ENCODE data around the gene PNPO. TPM values are rescaled to one million over a fixed set of nuclear protein-coding genes. Genes with fewer than 3 reads are reported as not detected.

The PNPO gene
- total RNA-seq, 2 experiments from 2014 or later, result 30.9 to 36.5 TPM

GRCh38 chr17:47945080-47945479, 3.7 kb downstream of the PNPO start:
- DNase-seq, result peak; percentile 35
- ChIA-PET CTCF (interaction anchor here (1.0 to 4.4 kb wide), 5 partner anchors 13 to 97 kb away, joined by 4 to 33 read pairs (median 5); partner anchors contain the start of genes CDK5RAP3 and PRR15L), POLR2A (no interaction called here)
- no peaks in the 10 kb centered on the region for H3K27me3 Mint-ChIP-seq
- H3K4me3 Mint-ChIP-seq, result peak overlapping the region; percentile 2
- H3K9me3 Mint-ChIP-seq, result no peaks in the 10 kb centered on the region
- peak overlapping the region; percentile 78 for H3K27ac Mint-ChIP-seq
- peaks cover 25% of the 10 kb centered on the region for H3K36me3 Mint-ChIP-seq (ENCODE audit: low read depth)
- peaks cover 66% of the 10 kb centered on the region for H3K4me1 Mint-ChIP-seq

- Mint-ChIP-seq H3K27ac (peak overlapping the region; percentile 78), H3K4me1 (peaks cover 63% of the 10 kb centered on the region), H3K9me3 (no peaks in the 10 kb centered on the region), H3K4me3 (peak overlapping the region; percentile 2), H3K36me3 (ENCODE audit: low read depth) (peaks cover 24% of the 10 kb centered on the region), H3K27me3 (no peaks in the 10 kb centered on the region)
- CTCF ChIA-PET, result interaction anchor here (1.0 to 10.1 kb wide), 13 partner anchors 12 to 690 kb away, joined by 3 to 142 read pairs (median 4); partner anchors contain the start of genes CDK5RAP3, PRR15L and SP6
- POLR2A ChIA-PET, result no interaction called here
- no peak for DNase-seq
Observed at GRCh38 chr17:47945529-47946508, 4.4 kb downstream of the PNPO start.

DNA sequence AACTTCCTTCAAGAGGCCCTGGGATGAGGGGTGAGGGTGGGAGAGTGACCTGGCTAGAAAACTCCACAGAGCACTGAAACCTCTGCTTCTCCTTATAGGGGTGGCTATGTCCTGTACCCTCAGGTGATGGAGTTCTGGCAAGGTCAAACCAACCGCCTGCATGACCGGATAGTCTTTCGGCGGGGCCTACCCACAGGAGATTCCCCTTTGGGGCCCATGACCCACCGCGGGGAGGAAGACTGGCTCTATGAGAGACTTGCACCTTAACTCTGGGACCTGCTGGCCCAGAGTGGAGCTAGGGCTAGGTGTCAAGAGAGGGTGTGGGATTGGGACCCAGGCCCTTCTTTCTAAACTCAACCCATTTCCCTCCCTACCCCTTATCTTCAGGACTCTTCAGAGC, 5.1 kb downstream of the PNPO start:
- ChIA-PET POLR2A (no interaction called here), CTCF (interaction anchor here (0.6 to 10.1 kb wide), 19 partner anchors 10 to 689 kb away, joined by 3 to 142 read pairs (median 4); partner anchors contain the start of genes CDK5RAP3, PRR15L, SCRN2 and SP6)
- DNase-seq, result no peak
- Mint-ChIP-seq H3K9me3 (no peaks in the 10 kb centered on the region), H3K36me3 (ENCODE audit: low read depth) (peaks cover 22% of the 10 kb centered on the region), H3K4me1 (peaks cover 57% of the 10 kb centered on the region), H3K4me3 (no peak overlapping the region), H3K27ac (no peak overlapping the region), H3K27me3 (no peaks in the 10 kb centered on the region)

GRCh38 chr17:47946929-47947397, 5.6 kb downstream of the PNPO start:
- ChIA-PET CTCF (interaction anchor here (0.6 to 10.1 kb wide), 21 partner anchors 10 to 689 kb away, joined by 3 to 142 read pairs (median 3); partner anchors contain the start of genes CDK5RAP3, PRR15L, SCRN2 and SP6), POLR2A (interaction anchor here (0.5 kb wide), 1 partner anchor 478 kb away, joined by 7 read pairs; no protein-coding TSS in a partner anchor)
- Mint-ChIP-seq H3K36me3 (ENCODE audit: low read depth) (peaks cover 22% of the 10 kb centered on the region), H3K27me3 (no peaks in the 10 kb centered on the region), H3K4me3 (no peak overlapping the region), H3K9me3 (no peaks in the 10 kb centered on the region), H3K27ac (no peak overlapping the region), H3K4me1 (peaks cover 55% of the 10 kb centered on the region)
- peak; percentile 80 for DNase-seq

GRCh38 chr17:47948706-47949196, 7.4 kb downstream of the PNPO start:
- CTCF ChIA-PET, result interaction anchor here (0.6 to 10.1 kb wide), 16 partner anchors 7 to 431 kb away, joined by 3 to 142 read pairs (median 4); partner anchors contain the start of genes CDK5RAP3, PNPO and PRR15L
- no peaks in the 10 kb centered on the region for H3K27me3 Mint-ChIP-seq
- peak overlapping the region; percentile 27 for H3K27ac Mint-ChIP-seq
- no peak for DNase-seq
- H3K9me3 Mint-ChIP-seq, result no peaks in the 10 kb centered on the region
- peaks cover 41% of the 10 kb centered on the region for H3K4me1 Mint-ChIP-seq
- no peak overlapping the region for H3K4me3 Mint-ChIP-seq
- POLR2A ChIA-PET, result interaction anchor here (1.1 kb wide), 1 partner anchor 21 kb away, joined by 3 read pairs; no protein-coding TSS in a partner anchor
- H3K36me3 Mint-ChIP-seq (ENCODE audit: low read depth), result peaks cover 22% of the 10 kb centered on the region

DNA sequence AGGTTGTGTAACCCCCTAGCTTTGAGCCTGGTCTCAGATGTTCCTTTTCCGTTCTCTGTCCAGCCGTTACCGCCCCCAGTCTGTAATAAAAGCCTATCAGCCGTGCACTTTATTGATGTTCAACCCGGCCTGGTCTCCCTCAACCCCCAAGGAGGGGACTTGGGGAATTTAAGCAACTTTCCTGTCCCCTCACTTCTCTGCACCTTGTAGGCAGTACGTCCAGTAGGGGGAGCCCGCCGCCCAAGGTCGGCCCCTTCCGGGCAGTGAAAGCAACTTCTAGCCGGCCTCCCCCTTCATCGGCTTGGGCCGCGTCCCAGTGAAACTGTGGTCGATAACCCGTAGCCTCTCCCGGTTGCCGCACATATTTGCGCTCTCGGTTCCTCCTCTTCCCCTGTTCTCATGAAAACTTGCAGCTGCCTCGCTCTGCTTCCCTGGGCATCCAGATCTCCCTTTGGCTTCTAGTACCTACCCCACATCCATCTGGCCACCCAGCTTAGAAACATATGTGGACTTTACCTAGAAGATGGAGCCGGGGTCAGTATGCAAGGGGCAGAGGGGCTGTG, 7.9 kb downstream of the PNPO start:
- POLR2A ChIA-PET, result interaction anchor here (1.1 to 1.9 kb wide), 2 partner anchors 21 to 54 kb away, joined by 3 to 4 read pairs; partner anchors contain the start of gene SP2
- peak; percentile 84 for DNase-seq
- CTCF ChIA-PET, result interaction anchor here (0.6 to 10.1 kb wide), 22 partner anchors 8 to 432 kb away, joined by 3 to 142 read pairs (median 4); partner anchors contain the start of genes CDK5RAP3, PNPO, PRR15L and SP6
- H3K27ac Mint-ChIP-seq, result peak overlapping the region; percentile 75
- peaks cover 37% of the 10 kb centered on the region for H3K4me1 Mint-ChIP-seq
- peaks cover 22% of the 10 kb centered on the region for H3K36me3 Mint-ChIP-seq (ENCODE audit: low read depth)
- no peaks in the 10 kb centered on the region for H3K9me3 Mint-ChIP-seq
- peak overlapping the region; percentile 45 for H3K4me3 Mint-ChIP-seq
- H3K27me3 Mint-ChIP-seq, result no peaks in the 10 kb centered on the region

- Mint-ChIP-seq H3K27ac (peak overlapping the region; percentile 75), H3K4me1 (peaks cover 31% of the 10 kb centered on the region), H3K36me3 (ENCODE audit: low read depth) (peaks cover 18% of the 10 kb centered on the region), H3K9me3 (no peaks in the 10 kb centered on the region), H3K4me3 (no peak overlapping the region), H3K27me3 (no peaks in the 10 kb centered on the region)
- POLR2A ChIA-PET, result interaction anchor here (1.9 kb wide), 1 partner anchor 54 kb away, joined by 4 read pairs; the partner anchor contains the start of gene SP2
- CTCF ChIA-PET, result interaction anchor here (0.7 to 10.1 kb wide), 16 partner anchors 8 to 108 kb away, joined by 3 to 142 read pairs (median 5); partner anchors contain the start of genes CDK5RAP3, PNPO and SP6
- no peak for DNase-seq
Observed at GRCh38 chr17:47949946-47950345, 8.6 kb downstream of the PNPO start.

- peaks cover 26% of the 10 kb centered on the region for H3K4me1 Mint-ChIP-seq
- no peak overlapping the region for H3K27ac Mint-ChIP-seq
Observed at GRCh38 chr17:47950448-47950847, 9.1 kb downstream of the PNPO start.

GRCh38 chr17:47952171-47953021, 11.0 kb downstream of the PNPO start:
- H3K9me3 Mint-ChIP-seq, result no peaks in the 10 kb centered on the region
- ChIA-PET POLR2A (no interaction called here), CTCF (interaction anchor here (1.2 to 10.1 kb wide), 4 partner anchors 11 to 26 kb away, joined by 3 to 142 read pairs (median 11); partner anchors contain the start of genes CDK5RAP3 and PNPO)
- H3K27ac Mint-ChIP-seq, result no peak overlapping the region
- no peaks in the 10 kb centered on the region for H3K27me3 Mint-ChIP-seq
- H3K4me1 Mint-ChIP-seq, result peaks cover 18% of the 10 kb centered on the region
- no peak overlapping the region for H3K4me3 Mint-ChIP-seq
- peaks cover 3% of the 10 kb centered on the region for H3K36me3 Mint-ChIP-seq (ENCODE audit: low read depth)
- DNase-seq, result no peak

More at GRCh38 chr17:47950448-47950847, 9.1 kb downstream of the PNPO start:
- CTCF ChIA-PET, result interaction anchor here (0.7 to 10.1 kb wide), 13 partner anchors 9 to 334 kb away, joined by 3 to 142 read pairs (median 5); partner anchors contain the start of genes CDK5RAP3, PNPO and SP6
- no peaks in the 10 kb centered on the region for H3K9me3 Mint-ChIP-seq
- POLR2A ChIA-PET, result interaction anchor here (0.6 to 1.9 kb wide), 2 partner anchors 25 to 55 kb away, joined by 4 to 5 read pairs; partner anchors contain the start of gene SP2
- H3K27me3 Mint-ChIP-seq, result no peaks in the 10 kb centered on the region
- DNase-seq, result no peak
- H3K4me3 Mint-ChIP-seq, result no peak overlapping the region
- H3K36me3 Mint-ChIP-seq (ENCODE audit: low read depth), result peaks cover 16% of the 10 kb centered on the region

DNA sequence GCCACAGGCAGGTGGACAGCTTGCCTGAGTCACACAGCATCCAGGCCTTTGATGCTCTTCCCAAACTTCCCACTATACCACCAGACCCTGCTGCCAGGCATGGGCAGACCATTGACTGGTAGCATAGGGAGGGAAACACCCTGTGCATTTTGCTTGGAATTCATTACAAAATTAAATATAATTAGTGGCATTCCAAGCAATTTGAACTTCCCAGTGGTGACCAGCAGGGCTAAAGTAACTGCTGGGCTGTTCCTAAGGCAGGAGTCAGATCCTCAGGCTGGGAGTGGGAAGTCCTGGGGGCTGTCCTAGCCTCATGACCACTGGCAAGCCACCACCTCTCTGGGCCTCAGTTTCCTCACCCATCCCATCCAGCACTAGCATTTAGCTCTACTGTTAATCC, 12.5 kb downstream of the PNPO start:
- no peak for DNase-seq
- H3K27me3 Mint-ChIP-seq, result no peaks in the 10 kb centered on the region
- peaks cover 2% of the 10 kb centered on the region for H3K36me3 Mint-ChIP-seq (ENCODE audit: low read depth)
- CTCF ChIA-PET, result interaction anchor here (1.0 to 10.1 kb wide), 4 partner anchors 8 to 123 kb away, joined by 3 to 142 read pairs (median 4); partner anchors contain the start of genes CDK5RAP3, LRRC46 and MRPL10
- H3K9me3 Mint-ChIP-seq, result no peaks in the 10 kb centered on the region
- peaks cover 13% of the 10 kb centered on the region for H3K4me1 Mint-ChIP-seq
- POLR2A ChIA-PET, result no interaction called here
- no peak overlapping the region for H3K27ac Mint-ChIP-seq
- H3K4me3 Mint-ChIP-seq, result no peak overlapping the region
